A172 (cell line): ENCODE results near the gene CACNA1C. TPM values are rescaled to one million over a fixed set of nuclear protein-coding genes. Genes with fewer than 3 reads are reported as not detected.
"Not testable (repeated sequence)": the region's sequence is repeated elsewhere in the genome, so short reads cannot be mapped to it uniquely, and the experiment has no call there.

Experiments used
- DNase-seq: peaks from one replicate; pipeline ENCODE4 v3.0.0-alpha.2; 2015; ENCODE audit warnings: low spot score
- total RNA-seq: library from RNA; depleted of rRNA; stranded (reverse); fragments of >200 nt; shearing (Covaris generic); gene quantifications from 2 replicates; pipeline ENCODE4 v1.2.3, GENCODE V29; 2014

The CACNA1C gene
- total RNA-seq, 1 experiment from 2014 or later, result 0.05 TPM

DNA sequence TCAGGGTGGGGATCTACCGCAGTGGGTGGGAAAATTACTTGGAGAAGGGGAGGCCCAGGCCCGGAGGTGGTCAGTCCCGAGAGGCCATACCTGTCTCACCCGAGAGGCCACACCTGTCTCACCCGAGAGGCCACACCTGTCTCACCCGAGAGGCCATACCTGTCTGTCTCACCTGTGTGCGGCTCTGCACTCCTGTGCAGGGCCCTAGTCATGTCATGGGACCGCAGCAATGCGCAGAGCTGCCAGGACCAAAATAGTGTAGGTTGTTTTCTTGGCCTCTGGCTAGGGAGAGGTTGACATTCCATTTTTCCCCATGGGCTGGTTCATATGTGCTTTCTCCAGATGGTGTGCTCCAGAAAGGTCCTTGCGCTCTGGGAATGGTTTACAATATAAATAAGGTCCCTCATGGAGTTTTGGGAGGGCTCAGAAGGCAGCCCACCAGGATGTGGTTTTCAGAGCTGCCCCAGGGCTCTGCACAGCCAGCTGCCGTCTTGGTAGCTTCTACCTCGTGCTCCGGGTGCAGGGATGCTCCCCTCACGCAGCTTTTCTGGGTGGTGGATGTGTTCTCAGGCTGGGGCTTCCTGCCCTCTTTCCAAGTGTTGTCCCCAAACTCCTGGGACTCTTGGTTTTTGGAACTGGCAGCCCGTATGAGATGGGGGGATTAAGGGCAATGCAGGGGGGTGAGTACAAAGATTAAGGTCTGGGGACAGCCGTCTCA lies 58.2 kb downstream of the CACNA1C start:
- no peak for DNase-seq

GRCh38 chr12:2111826-2112225 lies 59.0 kb downstream of the CACNA1C start:
- no peak for DNase-seq

DNA sequence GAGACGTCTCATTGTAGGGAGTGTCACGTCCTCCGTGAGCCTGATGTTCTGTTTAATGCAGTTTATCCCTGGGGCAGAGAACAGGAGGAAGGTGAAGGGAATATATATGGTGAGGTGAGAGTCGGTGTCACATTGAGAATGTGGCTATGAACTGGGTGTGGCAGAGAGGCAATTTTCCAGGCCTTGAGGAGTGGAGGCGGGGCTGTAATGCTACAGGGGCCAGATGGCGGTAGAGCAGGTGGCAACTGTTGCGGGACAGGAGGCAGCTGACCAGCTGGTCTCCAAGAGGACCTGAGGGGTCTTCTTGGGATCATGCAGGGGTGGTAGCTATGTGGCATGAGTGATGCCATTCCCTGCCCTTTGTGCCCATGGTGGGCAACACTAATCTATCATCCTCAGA lies 59.6 kb downstream of the CACNA1C start:
- DNase-seq, result no peak

DNA sequence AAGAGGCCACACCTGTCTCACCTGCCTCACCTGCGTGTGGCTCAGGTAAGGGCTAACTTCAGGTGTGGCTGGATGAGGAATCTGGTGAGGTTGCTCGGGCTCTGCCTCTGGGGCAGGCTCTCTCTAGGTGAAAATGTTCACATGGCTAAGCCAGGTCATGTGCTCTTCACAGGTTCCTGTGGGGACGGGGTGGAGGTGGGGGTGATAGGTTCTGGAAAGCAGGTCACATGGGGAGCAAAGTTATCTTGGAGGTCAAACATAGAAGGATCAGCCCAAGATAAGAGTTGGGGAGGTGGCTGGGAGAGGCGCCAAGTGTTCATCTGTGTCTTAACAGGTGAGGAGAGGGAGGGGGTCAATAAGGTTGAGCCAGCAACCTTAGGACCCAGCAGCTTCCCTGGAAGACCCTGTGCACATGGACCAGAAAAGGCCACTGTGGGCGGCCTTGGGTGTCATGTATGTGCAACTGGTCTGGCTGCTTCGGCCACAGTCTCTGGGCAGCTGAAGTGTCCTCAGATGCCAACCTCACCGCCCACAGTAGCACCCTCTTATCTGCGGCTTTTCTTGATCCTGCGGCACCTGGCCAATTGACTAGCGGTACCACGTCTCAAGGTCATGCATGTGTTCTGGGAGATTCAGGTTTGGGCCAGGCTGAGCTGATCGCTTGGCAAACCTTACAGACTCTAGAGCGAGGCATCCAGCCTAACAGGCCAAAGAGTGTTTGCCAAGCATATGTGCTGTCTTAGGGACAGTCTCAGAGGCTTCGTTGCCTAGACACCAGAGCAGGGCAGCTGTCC lies 60.5 kb downstream of the CACNA1C start:
- no peak for DNase-seq

DNA sequence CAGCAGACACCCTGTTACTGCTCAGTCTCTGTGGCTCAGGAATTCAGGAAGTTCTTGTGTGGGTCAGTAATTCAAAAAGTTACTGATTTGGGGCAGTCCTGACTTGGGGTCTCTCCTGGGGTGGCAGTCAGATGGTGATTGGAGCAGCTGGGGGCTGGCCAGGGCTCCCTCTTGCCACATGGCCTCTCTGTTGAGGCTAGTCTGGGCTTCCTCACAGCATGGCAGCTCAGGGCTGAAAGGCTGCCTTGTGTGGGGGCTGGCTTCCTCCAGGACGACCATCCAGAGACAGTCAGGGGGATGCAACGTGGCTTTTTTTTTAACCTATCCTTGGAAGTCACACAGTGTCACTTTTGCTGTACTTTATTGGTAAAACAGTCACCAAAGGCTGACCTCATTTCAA lies 61.3 kb downstream of the CACNA1C start:
- DNase-seq, result no peak

DNA sequence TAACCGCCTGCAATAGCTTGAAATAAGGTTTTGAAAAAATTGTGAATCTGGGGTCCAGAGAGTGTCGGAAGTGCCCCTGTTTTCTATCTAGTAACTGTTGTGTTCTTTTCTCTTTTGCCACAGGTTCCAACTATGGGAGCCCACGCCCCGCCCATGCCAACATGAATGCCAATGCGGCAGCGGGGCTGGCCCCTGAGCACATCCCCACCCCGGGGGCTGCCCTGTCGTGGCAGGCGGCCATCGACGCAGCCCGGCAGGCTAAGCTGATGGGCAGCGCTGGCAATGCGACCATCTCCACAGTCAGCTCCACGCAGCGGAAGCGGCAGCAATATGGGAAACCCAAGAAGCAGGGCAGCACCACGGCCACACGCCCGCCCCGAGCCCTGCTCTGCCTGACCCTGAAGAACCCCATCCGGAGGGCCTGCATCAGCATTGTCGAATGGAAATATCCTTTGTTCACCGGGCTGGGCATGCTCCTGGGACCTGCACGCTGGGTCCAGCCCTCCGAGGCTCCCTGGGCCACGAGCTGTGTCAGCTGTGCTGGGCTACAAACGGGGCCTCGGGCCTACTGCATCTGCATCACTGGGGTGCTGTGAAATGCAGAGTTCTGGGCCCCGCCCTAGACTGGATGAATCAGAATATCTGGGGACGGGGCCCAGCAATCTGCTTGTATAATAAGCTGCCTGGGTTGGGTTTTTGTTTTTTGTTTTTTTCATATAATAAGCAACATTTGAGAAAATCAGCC lies 62.5 kb downstream of the CACNA1C start:
- DNase-seq, result no peak

DNA sequence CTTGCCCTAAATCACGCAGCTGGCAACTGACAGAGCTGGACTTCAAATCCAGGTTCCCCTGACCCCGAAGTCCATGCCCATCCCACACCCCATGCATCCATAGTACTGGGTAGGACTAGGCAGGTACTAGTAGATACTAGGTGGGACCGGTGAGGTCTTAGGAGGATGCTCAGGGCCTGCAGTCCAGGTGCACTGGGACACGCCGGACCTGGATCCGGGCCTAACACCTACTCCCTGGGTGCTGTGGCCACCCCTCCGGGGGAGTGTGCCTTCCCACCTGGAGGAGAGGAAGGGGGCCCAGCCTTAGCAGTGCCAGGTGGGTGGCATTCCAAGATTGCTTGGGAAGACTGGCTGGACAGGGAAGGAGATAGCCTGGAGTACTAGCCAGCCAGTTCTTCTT lies 64.8 kb downstream of the CACNA1C start:
- DNase-seq, result no peak

DNA sequence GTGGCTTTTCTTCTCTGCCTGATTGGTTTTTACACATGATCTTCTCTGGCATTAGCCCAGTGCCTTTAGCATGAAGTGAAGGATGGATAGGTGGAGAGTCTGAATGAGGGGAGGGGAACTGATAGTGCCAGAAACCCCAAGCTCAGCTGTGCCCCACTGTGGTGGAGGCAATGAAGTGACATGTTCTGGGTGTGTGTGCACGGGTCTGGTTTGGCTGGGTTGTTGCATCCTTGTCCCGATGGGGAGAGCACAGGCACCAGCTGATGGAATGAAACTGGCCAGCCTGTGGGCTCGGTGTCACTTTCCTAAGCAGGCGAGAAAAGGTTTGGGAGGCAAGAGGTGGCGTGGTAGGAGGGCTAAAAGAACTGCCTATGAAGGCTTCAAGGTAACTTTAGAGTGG lies 65.3 kb downstream of the CACNA1C start:
- no peak for DNase-seq

GRCh38 chr12:2118481-2119255 lies 65.9 kb downstream of the CACNA1C start:
- no peak for DNase-seq

DNA sequence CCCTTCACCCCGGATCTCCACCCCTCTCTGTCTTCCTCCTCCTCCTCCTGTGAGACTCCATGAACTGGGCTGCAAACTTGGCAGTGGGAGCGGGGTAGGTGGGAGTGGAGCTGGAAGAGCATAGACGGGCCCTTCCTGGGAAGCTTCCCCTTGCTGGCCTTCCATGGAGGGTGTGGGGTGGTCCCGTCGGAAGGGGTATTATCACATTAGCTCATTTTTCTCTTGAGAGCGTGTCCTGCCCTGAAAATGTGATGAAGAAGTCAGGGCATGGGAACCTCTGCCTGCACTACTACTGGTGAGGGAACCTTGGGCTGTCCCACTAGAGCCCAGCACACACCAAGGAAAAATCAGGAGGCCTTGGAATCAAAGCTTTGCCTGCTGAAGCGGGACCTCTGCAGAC lies 66.5 kb downstream of the CACNA1C start:
- no peak for DNase-seq

DNA sequence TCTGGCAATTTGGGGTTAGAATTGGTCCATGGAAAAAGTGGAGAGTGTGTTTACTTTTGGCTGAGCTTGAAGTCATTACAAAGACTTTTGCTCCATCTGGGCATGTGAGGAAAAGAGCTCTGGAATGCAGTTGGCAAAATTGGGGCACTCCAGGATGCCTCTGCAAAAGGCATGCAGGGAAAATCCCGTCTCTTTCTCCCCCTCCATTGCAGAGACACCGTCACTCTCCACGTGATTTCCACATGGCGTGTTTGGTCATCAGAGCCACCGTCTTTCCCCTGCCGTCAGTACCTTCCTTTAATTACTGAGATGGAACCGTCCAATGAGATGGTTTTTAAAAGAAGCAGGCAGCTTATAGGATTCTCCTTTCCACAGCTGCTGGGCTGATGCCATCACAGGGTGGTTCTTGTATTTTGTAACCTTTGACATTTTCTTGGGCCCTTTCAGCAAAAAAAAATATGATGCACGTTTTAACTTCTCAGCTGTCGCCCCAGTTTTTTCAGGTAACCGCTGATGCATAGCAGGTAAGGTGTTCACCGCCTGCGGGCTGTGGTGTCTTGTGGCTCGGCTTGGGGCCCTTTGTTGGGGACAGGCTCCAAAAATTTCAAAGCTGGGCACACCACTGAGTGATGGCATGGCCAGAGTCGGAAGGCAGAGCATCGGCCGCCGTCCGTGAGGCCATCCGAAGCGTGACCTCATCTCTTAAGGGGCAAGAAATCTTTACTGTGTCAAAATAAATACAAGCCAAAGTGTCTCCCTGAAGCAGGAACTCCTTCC lies 68.4 kb downstream of the CACNA1C start:
- no peak for DNase-seq

GRCh38 chr12:2124466-2125023 lies 71.8 kb downstream of the CACNA1C start:
- DNase-seq, result no peak

- DNase-seq, result no peak
These were observed 73.1 kb downstream of the CACNA1C start for GRCh38 chr12:2125651-2126522.

GRCh38 chr12:2126676-2127406 lies 74.1 kb downstream of the CACNA1C start:
- DNase-seq, result no peak

DNA sequence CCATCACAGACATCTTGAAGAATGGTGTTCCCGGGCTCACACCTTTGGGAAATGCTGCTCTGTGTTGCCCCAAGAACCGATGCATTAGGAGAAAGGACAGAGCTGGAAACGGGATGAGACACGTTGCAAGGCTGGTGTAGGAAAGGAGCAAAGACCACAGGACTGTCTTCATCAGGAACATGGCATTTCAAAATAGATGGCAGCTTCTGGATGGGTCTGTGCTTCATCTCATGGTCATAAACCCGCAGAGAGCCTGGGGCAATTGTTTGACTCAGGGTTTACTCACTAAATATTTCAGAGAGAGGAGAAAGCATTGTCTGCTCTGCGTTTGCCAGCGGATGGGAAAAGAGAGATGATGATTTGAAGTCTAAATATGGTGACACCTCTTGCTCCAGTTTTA lies 76.3 kb downstream of the CACNA1C start:
- DNase-seq, result peak; percentile 54

- DNase-seq, result not testable (repeated sequence)
These were observed 83.1 kb downstream of the CACNA1C start for GRCh38 chr12:2135661-2136418.

DNA sequence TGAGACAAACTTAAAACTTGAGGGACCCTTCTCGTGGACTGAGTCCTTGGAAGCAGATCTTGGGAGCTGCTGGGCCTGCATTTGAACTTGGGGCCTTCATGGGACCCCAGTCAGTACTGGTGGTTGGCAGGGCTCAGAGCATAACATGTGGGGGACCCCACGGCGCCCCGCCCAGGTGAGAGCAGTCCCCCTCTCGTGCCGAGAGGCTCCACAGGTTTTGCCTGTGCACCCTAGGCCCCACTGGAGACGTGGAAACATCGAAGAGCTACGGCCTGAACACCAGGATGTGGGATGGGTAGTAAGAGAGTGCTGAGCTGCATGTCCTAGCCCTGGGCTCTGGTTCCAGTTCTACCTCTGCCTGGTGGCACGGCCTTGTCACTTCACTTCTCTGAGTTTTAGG lies 84.1 kb downstream of the CACNA1C start:
- DNase-seq, result no peak

DNA sequence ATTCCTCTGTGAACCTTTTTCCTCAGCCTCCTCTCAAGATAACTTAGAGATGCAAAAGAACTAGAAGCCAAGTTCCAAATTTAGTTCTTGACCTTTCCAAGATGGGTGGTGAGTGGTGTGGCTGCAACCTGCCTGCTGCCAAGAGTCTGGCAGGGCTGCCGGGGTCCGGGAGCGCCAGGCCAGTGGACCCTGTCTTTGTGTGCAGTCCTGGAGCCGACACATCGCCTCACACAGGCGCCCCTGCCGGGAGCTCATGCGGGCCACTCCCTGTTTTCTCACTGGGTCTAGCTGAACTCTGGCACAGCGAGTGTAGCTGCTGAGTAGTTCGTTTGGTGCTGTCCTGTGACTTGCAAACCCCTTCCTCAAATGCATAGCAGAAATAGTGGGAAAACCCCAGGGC lies 84.9 kb downstream of the CACNA1C start:
- DNase-seq, result no peak
